ENCODE results near the gene TCOF1.

DNA sequence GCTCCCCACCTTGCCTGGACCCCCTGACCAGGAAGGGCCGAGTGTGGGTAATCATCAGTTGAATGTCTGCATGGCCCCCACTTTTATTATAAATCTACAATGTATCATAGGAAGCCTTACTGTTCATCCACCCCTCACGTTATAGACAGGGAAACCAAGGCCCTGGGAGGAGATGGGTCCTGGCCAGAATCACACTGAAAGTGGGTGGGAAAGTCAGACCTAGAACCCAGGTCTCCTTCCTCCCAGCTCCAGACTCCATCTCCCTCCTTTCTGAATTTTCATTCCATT is 38.1 kb downstream of the TCOF1 start:
- TF ChIP-seq, protein P1, sequence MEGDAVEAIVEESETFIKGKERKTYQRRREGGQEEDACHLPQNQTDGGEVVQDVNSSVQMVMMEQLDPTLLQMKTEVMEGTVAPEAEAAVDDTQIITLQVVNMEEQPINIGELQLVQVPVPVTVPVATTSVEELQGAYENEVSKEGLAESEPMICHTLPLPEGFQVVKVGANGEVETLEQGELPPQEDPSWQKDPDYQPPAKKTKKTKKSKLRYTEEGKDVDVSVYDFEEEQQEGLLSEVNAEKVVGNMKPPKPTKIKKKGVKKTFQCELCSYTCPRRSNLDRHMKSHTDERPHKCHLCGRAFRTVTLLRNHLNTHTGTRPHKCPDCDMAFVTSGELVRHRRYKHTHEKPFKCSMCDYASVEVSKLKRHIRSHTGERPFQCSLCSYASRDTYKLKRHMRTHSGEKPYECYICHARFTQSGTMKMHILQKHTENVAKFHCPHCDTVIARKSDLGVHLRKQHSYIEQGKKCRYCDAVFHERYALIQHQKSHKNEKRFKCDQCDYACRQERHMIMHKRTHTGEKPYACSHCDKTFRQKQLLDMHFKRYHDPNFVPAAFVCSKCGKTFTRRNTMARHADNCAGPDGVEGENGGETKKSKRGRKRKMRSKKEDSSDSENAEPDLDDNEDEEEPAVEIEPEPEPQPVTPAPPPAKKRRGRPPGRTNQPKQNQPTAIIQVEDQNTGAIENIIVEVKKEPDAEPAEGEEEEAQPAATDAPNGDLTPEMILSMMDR (conservative IDR thresholded peaks at IDR 0.05), result no peak
- TF ChIP-seq ZFX (IDR thresholded peaks at IDR 0.05), result no peak

Data from C4-2B (cell line).